SK-N-SH (cell line): ENCODE results near the gene SHISA8. TPM values are rescaled to one million over a fixed set of nuclear protein-coding genes. Genes with fewer than 3 reads are reported as not detected.

ENCODE experiments used
- CTCF ChIA-PET: fragments of 300-600, 350-600 bp; formaldehyde crosslinking; extraction: SDS; loops from one replicate; lab custom pipeline; 2021; lab: Yijun Ruan, JAX
- POLR2A ChIA-PET: fragments of 350-600 bp; sonication (Branson Sonifier 250); formaldehyde crosslinking; extraction: SDS; loops from one replicate; lab custom pipeline; 2020; ENCODE audit warnings: antibody characterized with exemption, inconsistent platforms; lab: Yijun Ruan, JAX
- DNase-seq: peaks from one replicate; pipeline ENCODE4 v3.0.0; 2012
- H2AFZ ChIP-seq: fragments of 200-600 bp; sonication (generic); 2 replicates; pipeline ENCODE4 v1.8.1; 2016; ENCODE audit warnings: antibody characterized with exemption, mild to moderate bottlenecking, low read depth
- H3F3A ChIP-seq: fragments of 200-600 bp; sonication (generic); replicated peaks from 2 replicates; pipeline ENCODE3; 2016; ENCODE audit warnings: antibody characterized with exemption, mild to moderate bottlenecking; ENCODE audit not compliant: insufficient read depth
- H3K27ac ChIP-seq, 2 experiments: fragments of 200-500 bp in 1 of 2; fragments of 200-600 bp in 1 of 2; sonication (Bioruptor generic) in 1 of 2; sonication (generic), shearing (Covaris generic) in 1 of 2; 2 replicates each; pipeline versions ENCODE4 v1.5.1 to v1.6.1; 2014 to 2016; ENCODE audit warnings: low read depth in 2 of 2, inconsistent platforms in 1 of 2, low read length in 1 of 2, mild to moderate bottlenecking in 1 of 2, mixed read lengths in 1 of 2
- H3K27me3 ChIP-seq: fragments of 200-600 bp; sonication (generic), shearing (Covaris generic); 2 replicates; pipeline ENCODE4 v1.6.1; 2016; ENCODE audit warnings: mixed run types; ENCODE audit not compliant: insufficient read depth
- H3K36me3 ChIP-seq, 2 experiments: fragments of 200-500 bp in 1 of 2; fragments of 200-600 bp in 1 of 2; sonication (Bioruptor generic) in 1 of 2; sonication (generic) in 1 of 2; replicated peaks in 1 of 2; 2 replicates each; pipeline versions ENCODE3 to v1.5.1; 2014 to 2016; ENCODE audit warnings: low read length in 1 of 2, mild to moderate bottlenecking in 1 of 2; ENCODE audit not compliant: insufficient read depth in 2 of 2, control insufficient read depth in 1 of 2
- H3K4me1 ChIP-seq, 2 experiments: fragments of 200-500 bp in 1 of 2; fragments of 200-600 bp in 1 of 2; sonication (Bioruptor generic) in 1 of 2; sonication (generic), shearing (Covaris generic) in 1 of 2; 2 replicates each; pipeline versions ENCODE4 v1.5.1 to v1.6.1; 2014 to 2016; ENCODE audit warnings: low read depth in 1 of 2, low read length in 1 of 2, mixed run types in 1 of 2; ENCODE audit not compliant: insufficient read depth in 2 of 2, control insufficient read depth in 1 of 2
- H3K4me2 ChIP-seq: fragments of 200-600 bp; sonication (generic), shearing (Covaris generic); 2 replicates; pipeline ENCODE4 v1.6.1; 2017; ENCODE audit warnings: mixed run types
- H3K4me3 ChIP-seq, 2 experiments: fragments of 200-500 bp in 1 of 2; fragments of 200-600 bp in 1 of 2; sonication (Bioruptor generic) in 1 of 2; sonication (generic), shearing (Covaris generic) in 1 of 2; 2 replicates each; pipeline versions ENCODE4 v1.5.1 to v1.8.1; 2014 to 2016; ENCODE audit warnings: low read depth in 2 of 2, inconsistent platforms in 1 of 2, low read length in 1 of 2, mild to moderate bottlenecking in 1 of 2, mixed read lengths in 1 of 2, moderate library complexity in 1 of 2
- H3K79me2 ChIP-seq: fragments of 200-600 bp; sonication (generic); 2 replicates; pipeline ENCODE4 v1.8.1; 2017; ENCODE audit warnings: mild to moderate bottlenecking; ENCODE audit not compliant: insufficient read depth
- H3K9ac ChIP-seq: fragments of 200-600 bp; sonication (generic); 2 replicates; pipeline ENCODE4 v1.6.1; 2017; ENCODE audit warnings: mixed run types
- H3K9me2 ChIP-seq: fragments of 200-600 bp; sonication (generic); 2 replicates; pipeline ENCODE4 v1.6.1; 2017; ENCODE audit warnings: mixed run types
- H3K9me3 ChIP-seq: fragments of 200-600 bp; sonication (generic); 2 replicates; pipeline ENCODE4 v1.6.1; 2017; ENCODE audit warnings: mixed run types, mild to moderate bottlenecking, moderate library complexity
- H4K20me1 ChIP-seq: fragments of 200-600 bp; sonication (generic); 2 replicates; pipeline ENCODE4 v1.6.1; 2017; ENCODE audit warnings: mild to moderate bottlenecking, mixed run types; ENCODE audit not compliant: insufficient read depth
- ELF1 ChIP-seq: IDR thresholded peaks from 2 replicates; pipeline ENCODE4 v1.4.0; 2012
- EP300 ChIP-seq, 2 experiments: IDR thresholded peaks; 2 replicates each; pipeline versions ENCODE4 v1.4.0 to v1.6.1; 2012; ENCODE audit warnings: borderline replicate concordance in 1 of 2, low read depth in 1 of 2, low read length in 1 of 2
- FOXJ3 ChIP-seq: sonication (generic); formaldehyde crosslinking; IDR thresholded peaks from 2 replicates; pipeline ENCODE4 v1.5.1; 2020; ENCODE audit warnings: mild to moderate bottlenecking, missing genetic modification reagents
- FOXM1 ChIP-seq: IDR thresholded peaks from 2 replicates; pipeline ENCODE4 v1.4.0; 2012; ENCODE audit warnings: low read depth, mild to moderate bottlenecking
- GABPA ChIP-seq: IDR thresholded peaks from 2 replicates; pipeline ENCODE4 v1.4.0; 2012; ENCODE audit warnings: low read depth, mild to moderate bottlenecking
- NFIC ChIP-seq: IDR thresholded peaks from 2 replicates; pipeline ENCODE4 v1.4.0; 2012; ENCODE audit warnings: borderline replicate concordance
- NRF1 ChIP-seq: IDR thresholded peaks from 2 replicates; pipeline ENCODE4 v1.6.1; 2012; ENCODE audit warnings: low read depth, mild to moderate bottlenecking, low read length
- POLR2AphosphoS5 ChIP-seq: IDR thresholded peaks from 2 replicates; pipeline ENCODE4 v1.6.1; 2012; ENCODE audit warnings: low read depth, low read length
- RFX5 ChIP-seq: IDR thresholded peaks from 2 replicates; pipeline ENCODE4 v1.6.1; 2012; ENCODE audit warnings: mild to moderate bottlenecking, improper control_type of control experiment, low read length
- SIN3A ChIP-seq: IDR thresholded peaks from 2 replicates; pipeline ENCODE4 v1.6.1; 2012; ENCODE audit warnings: low read depth, mild to moderate bottlenecking, low read length, moderate library complexity, borderline replicate concordance
- TCF12 ChIP-seq: IDR thresholded peaks from 2 replicates; pipeline ENCODE4 v1.4.0; 2012
- USF1 ChIP-seq: IDR thresholded peaks from 2 replicates; pipeline ENCODE4 v1.4.0; 2012; ENCODE audit warnings: low read depth, borderline replicate concordance
- WGBS: methylation state at CpG from one replicate; pipeline ENCODE4 v1.1.6; 2017; ENCODE audit warnings: low lambda C conversion rate; 5-methylcytosine and 5-hydroxymethylcytosine counted together
- polyA plus RNA-seq, 3 experiments: library from polyadenylated mRNA; depleted of rRNA; stranded (reverse); fragments of >200 nt; gene quantifications; 2 replicates each; pipeline ENCODE4 v1.2.3, GENCODE V29; 2012
- TF ChIP-seq, protein P1 (sequence below): fragments of 150-350 bp; IDR thresholded peaks from 2 replicates; pipeline ENCODE4 v1.6.1; 2016; ENCODE audit warnings: mild to moderate bottlenecking, low read depth, low read length
- TF ChIP-seq, protein P2 (sequence below): IDR thresholded peaks from 2 replicates; pipeline ENCODE4 v1.4.0; 2012; ENCODE audit warnings: low read depth
- TF ChIP-seq, protein P3 (sequence below): fragments of 150-350 bp; IDR thresholded peaks from 2 replicates; pipeline ENCODE4 v1.6.1; 2017; ENCODE audit warnings: antibody characterized with exemption, low read length, low read depth, borderline replicate concordance

SHISA8 gene
- not detected in 2 replicates for polyA plus RNA-seq (2012; rRNA removed)
- not detected in 2 replicates for polyA plus RNA-seq (2012; cell fraction: cytosol; rRNA removed)
- polyA plus RNA-seq (2012; cell fraction: nucleus; rRNA removed) = not detected in 2 replicates

DNA sequence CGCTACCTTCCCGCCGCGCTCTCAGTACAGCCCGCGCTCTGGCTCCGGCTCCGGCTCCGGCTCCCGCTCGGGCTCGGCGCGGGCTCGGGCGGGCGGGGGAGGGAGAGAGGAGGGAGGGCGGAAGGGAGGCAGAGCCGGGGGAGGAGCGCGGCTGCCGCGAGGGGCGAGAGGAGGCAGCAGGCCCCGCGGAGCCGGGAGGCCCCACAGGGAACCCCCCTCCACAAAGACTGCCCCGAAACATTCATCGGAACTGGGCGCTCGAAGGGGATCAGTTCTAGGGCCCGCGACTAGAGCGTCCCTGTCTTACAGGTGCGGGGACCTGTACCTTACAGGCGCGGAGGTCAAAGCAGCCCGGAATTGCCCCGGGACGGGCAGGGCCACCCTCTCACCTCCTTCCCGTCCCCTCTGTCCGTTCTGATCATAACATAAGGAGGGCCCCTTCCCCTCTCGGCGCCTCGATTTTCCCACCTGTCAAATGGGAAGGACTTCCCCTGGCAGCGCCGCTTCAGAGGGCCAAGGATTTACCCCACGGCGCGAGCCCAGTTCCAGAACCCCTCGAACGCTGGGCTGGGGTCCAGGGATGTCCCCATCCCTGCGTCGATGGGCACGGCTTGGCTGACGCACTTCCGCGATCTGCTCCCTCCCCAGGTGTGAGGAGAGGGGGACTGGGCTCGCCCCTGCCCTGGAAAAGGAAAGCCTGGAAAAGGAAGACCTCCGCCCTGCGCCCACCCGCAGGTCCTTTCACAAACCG, at the start of gene SHISA8:
Gene SHISA8, minus strand, starts transcription at position 40 of the 751 bp plus-strand sequence. CDS start 407 bp downstream, outside the sequence.
- Histone ChIP-seq H3K9me2 (no peaks in the 10 kb centered on the region), H3K4me2 (no peak within 1 kb of the TSS), H3K27ac (no peak within 1 kb of the TSS), H3K36me3 (no peaks in the 10 kb centered on the region), H3F3A (no peaks in the 10 kb centered on the region), H3K4me1 (peaks cover 0 to 3% of the 10 kb centered on the region in 2 experiments; a peak in 2 of 4 replicates), H3K79me2 (no peaks in the 10 kb centered on the region), H3K9ac (no peak within 1 kb of the TSS), H4K20me1 (no peaks in the 10 kb centered on the region), H2AFZ (no peak within 1 kb of the TSS), H3K4me3 (no peak within 1 kb of the TSS; a peak in 1 of 4 replicates), H3K27me3 (peaks cover 26% of the 10 kb centered on the region; the same call in 1 of the 2 replicates), H3K9me3 (no peaks in the 10 kb centered on the region)
- ChIA-PET POLR2A (no interaction called here), CTCF (interaction anchor here (0.6 kb wide), 1 partner anchor 193 kb away, joined by 3 read pairs; no protein-coding TSS in a partner anchor)
- DNase-seq = peak; percentile 70
- 10% methylated on average over 4 of the region's 63 CpGs for WGBS
- TF ChIP-seq ELF1 = no peak
- TF ChIP-seq POLR2AphosphoS5 = no peak
- TF ChIP-seq, protein P1, sequence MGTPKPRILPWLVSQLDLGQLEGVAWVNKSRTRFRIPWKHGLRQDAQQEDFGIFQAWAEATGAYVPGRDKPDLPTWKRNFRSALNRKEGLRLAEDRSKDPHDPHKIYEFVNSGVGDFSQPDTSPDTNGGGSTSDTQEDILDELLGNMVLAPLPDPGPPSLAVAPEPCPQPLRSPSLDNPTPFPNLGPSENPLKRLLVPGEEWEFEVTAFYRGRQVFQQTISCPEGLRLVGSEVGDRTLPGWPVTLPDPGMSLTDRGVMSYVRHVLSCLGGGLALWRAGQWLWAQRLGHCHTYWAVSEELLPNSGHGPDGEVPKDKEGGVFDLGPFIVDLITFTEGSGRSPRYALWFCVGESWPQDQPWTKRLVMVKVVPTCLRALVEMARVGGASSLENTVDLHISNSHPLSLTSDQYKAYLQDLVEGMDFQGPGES = no peak
- TF ChIP-seq NFIC = no peak
- TF ChIP-seq EP300 (IDR thresholded peaks at IDR 0.05; ENCODE audit: borderline replicate concordance in 1 of 2, low read depth in 1 of 2, low read length in 1 of 2) = no peak
- TF ChIP-seq, protein P2, sequence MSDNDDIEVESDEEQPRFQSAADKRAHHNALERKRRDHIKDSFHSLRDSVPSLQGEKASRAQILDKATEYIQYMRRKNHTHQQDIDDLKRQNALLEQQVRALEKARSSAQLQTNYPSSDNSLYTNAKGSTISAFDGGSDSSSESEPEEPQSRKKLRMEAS = no peak
- no peak for TF ChIP-seq FOXM1
- TF ChIP-seq RFX5 = no peak
- TF ChIP-seq SIN3A = no peak
- TF ChIP-seq NRF1 = no peak
- TF ChIP-seq USF1 = no peak
- no peak for TF ChIP-seq TCF12
- TF ChIP-seq FOXJ3 (CRISPR knock-in tag) = no peak

DNA sequence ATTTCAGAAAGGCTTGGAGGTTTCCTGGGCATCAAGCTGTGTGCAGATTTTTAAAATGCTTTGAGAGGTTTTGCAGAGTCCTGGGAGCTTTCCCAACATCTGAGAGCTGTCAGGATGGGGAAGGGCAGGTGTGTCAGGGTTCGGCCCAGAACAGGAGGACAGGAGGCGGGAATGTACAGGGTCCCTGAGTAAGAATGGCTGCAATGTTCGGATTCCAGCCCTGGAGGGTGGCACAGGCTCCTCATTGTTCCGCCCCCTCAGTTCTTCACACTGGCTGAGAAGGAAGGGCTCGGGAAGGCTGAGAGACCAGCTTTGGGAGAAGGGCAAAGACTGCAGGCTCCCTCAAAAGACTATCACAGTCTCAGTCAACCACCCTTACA, 49.2 kb upstream of the SHISA8 start:
- no peak for TF ChIP-seq GABPA
- TF ChIP-seq, protein P3, sequence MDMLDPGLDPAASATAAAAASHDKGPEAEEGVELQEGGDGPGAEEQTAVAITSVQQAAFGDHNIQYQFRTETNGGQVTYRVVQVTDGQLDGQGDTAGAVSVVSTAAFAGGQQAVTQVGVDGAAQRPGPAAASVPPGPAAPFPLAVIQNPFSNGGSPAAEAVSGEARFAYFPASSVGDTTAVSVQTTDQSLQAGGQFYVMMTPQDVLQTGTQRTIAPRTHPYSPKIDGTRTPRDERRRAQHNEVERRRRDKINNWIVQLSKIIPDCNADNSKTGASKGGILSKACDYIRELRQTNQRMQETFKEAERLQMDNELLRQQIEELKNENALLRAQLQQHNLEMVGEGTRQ = no peak
- TF ChIP-seq FOXM1 = no peak
- no peak for TF ChIP-seq SIN3A
- Histone ChIP-seq H3K4me3 (no peak overlapping the region), H4K20me1 (no peaks in the 10 kb centered on the region), H3K4me1 (peaks cover 0 to 13% of the 10 kb centered on the region in 2 experiments; a peak in 1 of 4 replicates), H3K27ac (no peak overlapping the region), H3K9me2 (no peaks in the 10 kb centered on the region), H3F3A (no peaks in the 10 kb centered on the region), H3K9me3 (no peaks in the 10 kb centered on the region), H3K27me3 (no peaks in the 10 kb centered on the region), H3K4me2 (no peak overlapping the region), H2AFZ (no peak overlapping the region), H3K36me3 (no peaks in the 10 kb centered on the region), H3K79me2 (no peaks in the 10 kb centered on the region), H3K9ac (no peak overlapping the region)
- ChIA-PET CTCF (no interaction called here), POLR2A (no interaction called here)
- no CpG with 5 or more reads among the region's 5 CpGs for WGBS
- DNase-seq = no peak
